Endothelial cell of umbilical vein (primary cell): ENCODE measurements around the gene HIVEP1. TPM values are rescaled to one million over a fixed set of nuclear protein-coding genes. Genes with fewer than 3 reads are reported as not detected.

Experiments used
- BruUV-seq: library from RNA; stranded (reverse); fragments of 400-500 nt; replicated peaks from 2 replicates; lab custom pipeline; 2021; lab: Mats Ljungman, UMichigan
- CTCF ChIA-PET: fragments of 300-600, 350-600 bp; sonication (Branson Sonifier 250); formaldehyde crosslinking; loops from one replicate; lab custom pipeline; 2021; ENCODE audit warnings: antibody characterized with exemption, inconsistent platforms; lab: Charles Lee
- POLR2A ChIA-PET: fragments of 300-600, 350-600 bp; sonication (Branson Sonifier 250); formaldehyde crosslinking; loops from one replicate; lab custom pipeline; 2021; ENCODE audit warnings: antibody characterized with exemption, inconsistent platforms; lab: Charles Lee
- DNase-seq: peaks from one replicate; pipeline ENCODE4 v3.0.0-alpha.2; 2011; ENCODE audit warnings: low read depth, low spot score
- FAIRE-seq: peaks from 2 replicates; lab custom pipeline; 2011; peaks lifted over from hg19 to GRCh38; lab: Jason Lieb, UNC
- H2AFZ ChIP-seq: 2 replicates; pipeline ENCODE4 v1.6.0; 2012; ENCODE audit warnings: low read depth, low read length, control low read depth, inconsistent platforms
- H3K27ac ChIP-seq: 2 replicates; pipeline ENCODE4 v1.5.1; 2011; ENCODE audit warnings: low read depth, mild to moderate bottlenecking, control low read depth, low read length, moderate library complexity; ENCODE audit not compliant: insufficient read depth
- H3K27me3 ChIP-seq, 2 experiments: 2 replicates each; pipeline versions ENCODE4 v1.6.0 to v1.6.1; 2011; ENCODE audit warnings: low read length in 2 of 2, mixed read lengths in 1 of 2; ENCODE audit not compliant: control insufficient read depth in 2 of 2, insufficient read depth in 2 of 2
- H3K36me3 ChIP-seq, 2 experiments: 2 replicates in 1 of 2; 3 replicates in 1 of 2; pipeline ENCODE4 v1.5.1; 2011; ENCODE audit warnings: low read length in 2 of 2, mild to moderate bottlenecking in 1 of 2, moderate library complexity in 1 of 2; ENCODE audit not compliant: control insufficient read depth in 2 of 2, insufficient read depth in 2 of 2; ENCODE audit errors: extremely low read depth in 1 of 2
- H3K4me1 ChIP-seq: 3 replicates; pipeline ENCODE4 v1.5.1; 2011; ENCODE audit warnings: mild to moderate bottlenecking, low read length; ENCODE audit not compliant: control insufficient read depth, insufficient read depth; ENCODE audit errors: extremely low read depth
- H3K4me2 ChIP-seq: 2 replicates; pipeline ENCODE4 v1.6.1; 2011; ENCODE audit warnings: low read length, control low read depth, mixed read lengths; ENCODE audit not compliant: insufficient read depth
- H3K4me3 ChIP-seq, 3 experiments: fragments of 200-600 bp in 1 of 3; sonication (generic), shearing (Covaris generic) in 1 of 3; replicated peaks in 1 of 3; 2 replicates each; pipeline ENCODE4 v1.5.1; 2011 to 2016; ENCODE audit warnings: control low read depth in 3 of 3, low read length in 3 of 3, mild to moderate bottlenecking in 2 of 3, inconsistent platforms in 1 of 3, low read depth in 1 of 3, moderate library complexity in 1 of 3; ENCODE audit not compliant: insufficient read depth in 1 of 3
- H3K79me2 ChIP-seq: 2 replicates; pipeline ENCODE4 v1.6.0; 2012; ENCODE audit warnings: low read length, inconsistent platforms; ENCODE audit not compliant: control insufficient read depth, insufficient read depth
- H3K9ac ChIP-seq: replicated peaks from 2 replicates; pipeline ENCODE3; 2011; ENCODE audit warnings: low read length, control low read depth; ENCODE audit not compliant: insufficient read depth; ENCODE audit errors: extremely low read depth
- H3K9me1 ChIP-seq: replicated peaks from 3 replicates; pipeline ENCODE4 v1.6.0; 2011; ENCODE audit warnings: mild to moderate bottlenecking, low read length; ENCODE audit not compliant: control insufficient read depth, insufficient read depth; ENCODE audit errors: extremely low read depth
- H3K9me3 ChIP-seq: replicated peaks from 2 replicates; pipeline ENCODE4 v1.5.1; 2012; ENCODE audit warnings: low read length, inconsistent platforms; ENCODE audit not compliant: control insufficient read depth, insufficient read depth
- H4K20me1 ChIP-seq: replicated peaks from 2 replicates; pipeline ENCODE3; 2011; ENCODE audit warnings: mild to moderate bottlenecking, low read length; ENCODE audit not compliant: control insufficient read depth, insufficient read depth; ENCODE audit errors: extremely low read depth
- CTCF ChIP-seq, 2 donors: IDR thresholded peaks; 1 replicate in 1 of 2; 2 replicates in 1 of 2; pipeline ENCODE4 v1.5.1; 2011; ENCODE audit warnings: low read length in 2 of 2, mild to moderate bottlenecking in 2 of 2, moderate library complexity in 2 of 2, control low read depth in 1 of 2, inconsistent platforms in 1 of 2, low read depth in 1 of 2; ENCODE audit not compliant: insufficient read depth in 1 of 2; ENCODE audit errors: extremely low read depth in 1 of 2
- EZH2 ChIP-seq: IDR thresholded peaks from 2 replicates; pipeline ENCODE4 v1.6.1; 2012; ENCODE audit warnings: borderline replicate concordance, low read depth, mild to moderate bottlenecking, moderate library complexity, low read length, inconsistent platforms; ENCODE audit not compliant: severe bottlenecking
- FOS ChIP-seq: IDR thresholded peaks from 2 replicates; pipeline ENCODE4 v1.6.1; 2011; ENCODE audit warnings: mild to moderate bottlenecking, low read length, moderate library complexity, borderline replicate concordance; ENCODE audit not compliant: insufficient read depth
- GATA2 ChIP-seq: IDR thresholded peaks from 2 replicates; pipeline ENCODE4 v1.7.0; 2011; ENCODE audit warnings: low read depth, mild to moderate bottlenecking, moderate library complexity, mixed read lengths, low read length; ENCODE audit not compliant: insufficient read length, insufficient read depth
- JUN ChIP-seq: IDR thresholded peaks from 2 replicates; pipeline ENCODE4 v1.6.1; 2011; ENCODE audit warnings: borderline replicate concordance, low read depth; ENCODE audit not compliant: insufficient read length, insufficient read depth
- MYC ChIP-seq: IDR thresholded peaks from one replicate; pipeline ENCODE4 v1.6.1; 2011; ENCODE audit warnings: mild to moderate bottlenecking, low read depth, low read length
- POLR2A ChIP-seq: IDR thresholded peaks from 2 replicates; pipeline ENCODE4 v1.6.1; 2012; ENCODE audit warnings: low read depth, mild to moderate bottlenecking, control low read depth, low read length
- POLR2AphosphoS5 ChIP-seq: IDR thresholded peaks from 2 replicates; pipeline ENCODE4 v1.6.1; 2012; ENCODE audit warnings: low read depth, mild to moderate bottlenecking, control low read depth, low read length, moderate library complexity; ENCODE audit not compliant: insufficient read depth
- dilution Hi-C: fragments of 300-500 bp; cut with MboI; formaldehyde crosslinking; loops from one replicate; pipeline ENCODE4 v1.15.0; 2019; ENCODE audit warnings: low sequenced_read_pairs; ENCODE audit not compliant: extremely low pct_ligation_motif_present
- intact Hi-C: fragments of 100-400 bp; cut with micrococcal nuclease; formaldehyde crosslinking; loops from one replicate; pipeline ENCODE4 v1.10.0; 2022
- polyA plus RNA-seq, 4 experiments: library from polyadenylated mRNA; depleted of rRNA in 3 of 4; stranded (reverse) in 3 of 4; unstranded in 1 of 4; fragments of >200 nt; gene quantifications; 2 replicates each; pipeline versions ENCODE4 v1.2.1 to v1.2.3, GENCODE V29; 2011 to 2012; ENCODE audit warnings: missing spikeins in 1 of 4
- total RNA-seq: library from RNA; stranded (reverse); gene quantifications from 2 replicates; pipeline ENCODE4 v1.2.3, GENCODE V29; 2021
- TF ChIP-seq, protein P1 (sequence below): IDR thresholded peaks from 2 replicates; pipeline ENCODE4 v1.6.1; 2011; ENCODE audit not compliant: insufficient read depth, insufficient read length

Gene HIVEP1
- total and polyA plus RNA-seq, 2 donors (not counting 3 experiments of a cell fraction or from before 2014, with no cell fraction given): 33.5 to 49.2 TPM

DNA sequence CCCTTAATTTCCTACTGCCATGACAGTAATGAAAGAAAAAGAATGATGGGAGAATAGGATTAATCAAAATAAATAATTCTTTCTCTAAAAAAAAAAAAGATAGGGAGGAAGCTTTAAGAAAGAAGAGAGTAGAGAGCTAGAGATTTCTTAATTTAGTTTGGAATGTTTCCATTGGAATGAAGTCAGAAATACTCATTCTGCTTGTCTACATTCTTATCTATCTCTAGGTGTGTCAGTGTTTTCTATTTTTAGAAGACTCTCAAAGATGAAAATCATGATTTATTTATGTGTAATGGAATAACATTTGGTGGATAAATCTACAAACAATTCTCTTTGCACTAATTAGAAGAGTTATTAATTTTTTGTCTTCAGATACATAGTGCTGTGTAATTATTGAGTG, 38.0 kb upstream of the HIVEP1 start:
- Histone ChIP-seq H3K9me1 (no peaks in the 10 kb centered on the region), H3K9me3 (no peaks in the 10 kb centered on the region), H2AFZ (no peak overlapping the region), H3K4me1 (peaks cover 8% of the 10 kb centered on the region), H3K4me3 (no peak overlapping the region), H3K4me2 (no peak overlapping the region), H3K36me3 (no peaks in the 10 kb centered on the region), H3K27ac (no peak overlapping the region), H4K20me1 (no peaks in the 10 kb centered on the region), H3K9ac (no peak overlapping the region), H3K27me3 (peaks cover 0 to 2% of the 10 kb centered on the region in 2 experiments), H3K79me2 (no peaks in the 10 kb centered on the region)
- ChIA-PET CTCF (interaction anchor here (1.1 kb wide), 1 partner anchor 260 kb away, joined by 3 read pairs; no protein-coding TSS in a partner anchor), POLR2A (no interaction called here)
- no TSS peak for BruUV-seq
- dilution Hi-C loops (no loop called here), intact Hi-C loops (no loop called here)
- DNase-seq (no peak), FAIRE-seq (no peak)
- no peak for TF ChIP-seq MYC
- no peak for TF ChIP-seq CTCF (IDR thresholded peaks at IDR 0.05; ENCODE audit: extremely low read depth in 1 of 2, insufficient read depth in 1 of 2, low read depth in 1 of 2, low read length in 2 of 2)
- TF ChIP-seq, protein P1, sequence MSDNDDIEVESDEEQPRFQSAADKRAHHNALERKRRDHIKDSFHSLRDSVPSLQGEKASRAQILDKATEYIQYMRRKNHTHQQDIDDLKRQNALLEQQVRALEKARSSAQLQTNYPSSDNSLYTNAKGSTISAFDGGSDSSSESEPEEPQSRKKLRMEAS: no peak

DNA sequence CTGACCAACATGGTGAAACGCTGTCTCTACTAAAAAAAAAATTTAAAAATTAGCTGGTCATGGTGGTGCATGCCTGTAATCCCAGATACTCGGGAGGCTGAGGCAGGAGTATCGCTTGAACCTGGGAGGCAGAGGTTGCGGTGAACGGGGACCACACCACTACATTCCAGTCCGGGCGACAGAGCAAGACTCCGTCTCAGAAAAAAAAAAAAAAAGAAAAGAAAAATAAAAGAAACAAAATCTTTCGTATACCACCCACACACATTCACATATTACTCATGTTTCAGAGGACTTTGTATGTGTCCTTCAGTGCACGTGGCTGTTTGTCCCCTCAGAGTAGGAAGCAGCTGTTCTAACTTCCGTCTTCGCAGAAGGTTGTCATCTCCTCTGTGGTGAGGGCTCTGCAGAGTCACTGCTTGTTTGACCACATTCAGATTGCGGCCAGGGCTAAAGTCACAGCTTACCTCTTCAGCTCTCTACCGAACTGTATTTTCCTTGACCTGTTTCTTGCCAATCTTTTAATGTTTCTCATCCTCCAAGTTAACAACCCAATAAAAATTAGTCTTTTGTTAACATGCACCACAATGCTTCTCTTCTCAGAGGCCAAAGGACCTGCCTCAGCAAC, 36.6 kb upstream of the HIVEP1 start:
- Histone ChIP-seq H3K9me1 (no peaks in the 10 kb centered on the region), H3K27me3 (peaks cover 0 to 2% of the 10 kb centered on the region in 2 experiments), H3K79me2 (no peaks in the 10 kb centered on the region), H3K36me3 (no peaks in the 10 kb centered on the region), H3K4me2 (no peak overlapping the region), H2AFZ (no peak overlapping the region), H3K9me3 (no peaks in the 10 kb centered on the region), H3K4me3 (no peak overlapping the region), H4K20me1 (no peaks in the 10 kb centered on the region), H3K27ac (no peak overlapping the region), H3K4me1 (peaks cover 8% of the 10 kb centered on the region), H3K9ac (no peak overlapping the region)
- dilution Hi-C loops (no loop called here), intact Hi-C loops (no loop called here)
- no peak for DNase-seq
- CTCF ChIA-PET: interaction anchor here (0.9 to 1.2 kb wide), 2 partner anchors 17 to 27 kb away, joined by 3 to 4 read pairs; no protein-coding TSS in a partner anchor
- TF ChIP-seq POLR2A (no peak), MYC (no peak), GATA2 (no peak), JUN (no peak), FOS (no peak), EZH2 (no peak), CTCF (IDR thresholded peaks at IDR 0.05; ENCODE audit: extremely low read depth in 1 of 2, insufficient read depth in 1 of 2, low read depth in 1 of 2, low read length in 2 of 2) (no peak), POLR2AphosphoS5 (no peak)
- TF ChIP-seq, protein P1: no peak
- no TSS peak for BruUV-seq
- no peak for FAIRE-seq
- POLR2A ChIA-PET: no interaction called here
